Kidney tubule cell (primary cell): ENCODE data around the gene AGPAT2.

ENCODE experiments used
- DNase-seq: peaks from one replicate; pipeline ENCODE4 v3.0.0-alpha.2; 2018; ENCODE audit warnings: low spot score

The AGPAT2 gene

GRCh38 chr9:136625101-136626065 lies 61.9 kb downstream of the AGPAT2 start:
- peak; percentile 49 for DNase-seq

GRCh38 chr9:136624184-136624951 lies 62.9 kb downstream of the AGPAT2 start:
- DNase-seq, result no peak

GRCh38 chr9:136623842-136624183 lies 63.4 kb downstream of the AGPAT2 start:
- DNase-seq, result no peak
